Activated CD4-positive, alpha-beta T cell treated with anti-CD3 and anti-CD28 coated beads, Interleukin-2, amount 10 ng/mL, durations not matched to agents 7 days and 5 days (primary cell): ENCODE measurements around the gene MYO15B. TPM values are rescaled to one million over a fixed set of nuclear protein-coding genes. Genes with fewer than 3 reads are reported as not detected.
A peak's percentile ranks its signal among the peaks of the same experiment; 100 is the strongest.

Experiments used
- CTCF ChIA-PET: fragments of 350-600 bp; sonication (Branson Sonifier 250); formaldehyde crosslinking; loops from one replicate; lab custom pipeline; 2021; ENCODE audit warnings: antibody characterized with exemption; lab: Charles Lee
- POLR2A ChIA-PET: fragments of 350-600 bp; sonication (Branson Sonifier 250); formaldehyde crosslinking; loops from one replicate; lab custom pipeline; 2021; ENCODE audit warnings: antibody characterized with exemption; lab: Charles Lee
- DNase-seq: peaks from one replicate; pipeline ENCODE4 v3.0.0-alpha.2; 2020
- H3K27ac Mint-ChIP-seq: one replicate; pipeline ENCODE4 v1.8.0; 2021; ENCODE audit warnings: mild to moderate bottlenecking, moderate library complexity, mixed read lengths
- H3K27me3 Mint-ChIP-seq: one replicate; pipeline ENCODE4 v1.8.0; 2021; ENCODE audit warnings: mixed read lengths
- H3K36me3 Mint-ChIP-seq: one replicate; pipeline ENCODE4 v1.8.0; 2021; ENCODE audit warnings: low read depth, mixed read lengths
- H3K4me1 Mint-ChIP-seq: one replicate; pipeline ENCODE4 v1.8.0; 2021; ENCODE audit warnings: mixed read lengths
- H3K4me3 Mint-ChIP-seq: one replicate; pipeline ENCODE4 v1.8.0; 2021; ENCODE audit warnings: mild to moderate bottlenecking, moderate library complexity, mixed read lengths
- H3K9me3 Mint-ChIP-seq: one replicate; pipeline ENCODE4 v1.8.0; 2021; ENCODE audit warnings: mixed read lengths
- total RNA-seq, 2 experiments: library from RNA; stranded (reverse); gene quantifications; one replicate each; pipeline ENCODE4 v1.2.3, GENCODE V29; 2021

The MYO15B gene
- total RNA-seq, 2 experiments from 2014 or later = 11.0 to 13.4 TPM

- Mint-ChIP-seq H3K4me3 (no peak overlapping the region), H3K27me3 (no peaks in the 10 kb centered on the region), H3K36me3 (peaks cover 2% of the 10 kb centered on the region), H3K4me1 (peaks cover 15% of the 10 kb centered on the region), H3K9me3 (no peaks in the 10 kb centered on the region), H3K27ac (no peak overlapping the region)
- no peak for DNase-seq
- POLR2A ChIA-PET = no interaction called here
- CTCF ChIA-PET = interaction anchor here (1.3 to 5.6 kb wide), 3 partner anchors 9 to 107 kb away, joined by 3 to 48 read pairs (median 5); partner anchors contain the start of gene SMIM5
Observed at GRCh38 chr17:75642784-75643642, 55.4 kb downstream of the MYO15B start.

- Mint-ChIP-seq H3K27me3 (no peaks in the 10 kb centered on the region), H3K4me1 (peaks cover 15% of the 10 kb centered on the region), H3K4me3 (no peak overlapping the region), H3K36me3 (peaks cover 4% of the 10 kb centered on the region), H3K27ac (no peak overlapping the region), H3K9me3 (no peaks in the 10 kb centered on the region)
- POLR2A ChIA-PET = no interaction called here
- CTCF ChIA-PET = interaction anchor here (1.3 to 5.6 kb wide), 5 partner anchors 10 to 106 kb away, joined by 3 to 48 read pairs (median 5); partner anchors contain the start of gene SMIM5
- DNase-seq = no peak
Observed at GRCh38 chr17:75643643-75644017, 56.0 kb downstream of the MYO15B start.

GRCh38 chr17:75645501-75645888 lies 57.9 kb downstream of the MYO15B start:
- H3K27ac Mint-ChIP-seq = no peak overlapping the region
- POLR2A ChIA-PET = no interaction called here
- H3K4me3 Mint-ChIP-seq = no peak overlapping the region
- H3K36me3 Mint-ChIP-seq = peaks cover 8% of the 10 kb centered on the region
- CTCF ChIA-PET = interaction anchor here (0.8 to 5.6 kb wide), 9 partner anchors 12 to 108 kb away, joined by 3 to 48 read pairs (median 4); partner anchors contain the start of genes RECQL5 and SMIM5
- H3K9me3 Mint-ChIP-seq = no peaks in the 10 kb centered on the region
- H3K4me1 Mint-ChIP-seq = peaks cover 15% of the 10 kb centered on the region
- no peaks in the 10 kb centered on the region for H3K27me3 Mint-ChIP-seq
- no peak for DNase-seq

- peaks cover 12% of the 10 kb centered on the region for H3K36me3 Mint-ChIP-seq
- ChIA-PET POLR2A (no interaction called here), CTCF (interaction anchor here (0.5 to 5.6 kb wide), 10 partner anchors 12 to 293 kb away, joined by 3 to 48 read pairs (median 4); partner anchors contain the start of genes RECQL5 and SMIM5)
- no peaks in the 10 kb centered on the region for H3K27me3 Mint-ChIP-seq
- no peaks in the 10 kb centered on the region for H3K9me3 Mint-ChIP-seq
- DNase-seq = no peak
- H3K27ac Mint-ChIP-seq = peak overlapping the region; percentile 80
- H3K4me1 Mint-ChIP-seq = peaks cover 15% of the 10 kb centered on the region
- H3K4me3 Mint-ChIP-seq = no peak overlapping the region
Observed at GRCh38 chr17:75645889-75646637, 58.5 kb downstream of the MYO15B start.

- ChIA-PET POLR2A (no interaction called here), CTCF (interaction anchor here (0.5 to 5.6 kb wide), 8 partner anchors 11 to 292 kb away, joined by 3 to 48 read pairs (median 4); partner anchors contain the start of gene SMIM5)
- no peak overlapping the region for H3K27ac Mint-ChIP-seq
- H3K27me3 Mint-ChIP-seq = no peaks in the 10 kb centered on the region
- H3K36me3 Mint-ChIP-seq = peaks cover 13% of the 10 kb centered on the region
- DNase-seq = no peak
- peaks cover 15% of the 10 kb centered on the region for H3K4me1 Mint-ChIP-seq
- no peak overlapping the region for H3K4me3 Mint-ChIP-seq
- no peaks in the 10 kb centered on the region for H3K9me3 Mint-ChIP-seq
Observed at GRCh38 chr17:75646638-75646992, 59.0 kb downstream of the MYO15B start.

GRCh38 chr17:75647061-75647460 lies 59.5 kb downstream of the MYO15B start:
- no peak for DNase-seq
- H3K4me3 Mint-ChIP-seq = no peak overlapping the region
- H3K27me3 Mint-ChIP-seq = no peaks in the 10 kb centered on the region
- peaks cover 13% of the 10 kb centered on the region for H3K36me3 Mint-ChIP-seq
- no peak overlapping the region for H3K27ac Mint-ChIP-seq
- H3K9me3 Mint-ChIP-seq = no peaks in the 10 kb centered on the region
- ChIA-PET POLR2A (no interaction called here), CTCF (interaction anchor here (0.6 to 5.6 kb wide), 3 partner anchors 11 to 102 kb away, joined by 4 to 48 read pairs (median 11); partner anchors contain the start of gene SMIM5)
- peaks cover 15% of the 10 kb centered on the region for H3K4me1 Mint-ChIP-seq

- no peak for DNase-seq
- CTCF ChIA-PET = no interaction called here
- Mint-ChIP-seq H3K27ac (no peak overlapping the region), H3K36me3 (peaks cover 15% of the 10 kb centered on the region), H3K27me3 (no peaks in the 10 kb centered on the region), H3K9me3 (no peaks in the 10 kb centered on the region), H3K4me1 (peaks cover 17% of the 10 kb centered on the region), H3K4me3 (no peak overlapping the region)
- POLR2A ChIA-PET = no interaction called here
Observed at GRCh38 chr17:75647921-75648320, 60.3 kb downstream of the MYO15B start.

- H3K4me1 Mint-ChIP-seq = peaks cover 26% of the 10 kb centered on the region
- H3K4me3 Mint-ChIP-seq = no peak overlapping the region
- H3K27me3 Mint-ChIP-seq = no peaks in the 10 kb centered on the region
- CTCF ChIA-PET = interaction anchor here (0.6 to 1.1 kb wide), 2 partner anchors 22 to 100 kb away, joined by 3 to 5 read pairs; no protein-coding TSS in a partner anchor
- no peak overlapping the region for H3K27ac Mint-ChIP-seq
- DNase-seq = no peak
- H3K36me3 Mint-ChIP-seq = peaks cover 25% of the 10 kb centered on the region
- POLR2A ChIA-PET = interaction anchor here (0.6 kb wide), 1 partner anchor 24 kb away, joined by 3 read pairs; no protein-coding TSS in a partner anchor
- no peaks in the 10 kb centered on the region for H3K9me3 Mint-ChIP-seq
Observed at GRCh38 chr17:75649687-75650086, 62.1 kb downstream of the MYO15B start.

GRCh38 chr17:75650874-75651273 lies 63.3 kb downstream of the MYO15B start:
- H3K27ac Mint-ChIP-seq = no peak overlapping the region
- no peaks in the 10 kb centered on the region for H3K27me3 Mint-ChIP-seq
- H3K4me1 Mint-ChIP-seq = peaks cover 19% of the 10 kb centered on the region
- H3K9me3 Mint-ChIP-seq = no peaks in the 10 kb centered on the region
- ChIA-PET POLR2A (no interaction called here), CTCF (interaction anchor here (0.5 to 1.2 kb wide), 3 partner anchors 17 to 27 kb away, joined by 3 to 4 read pairs (median 4); no protein-coding TSS in a partner anchor)
- peaks cover 25% of the 10 kb centered on the region for H3K36me3 Mint-ChIP-seq
- H3K4me3 Mint-ChIP-seq = no peak overlapping the region
- DNase-seq = no peak

GRCh38 chr17:75652341-75652740 lies 64.7 kb downstream of the MYO15B start:
- H3K4me1 Mint-ChIP-seq = peaks cover 11% of the 10 kb centered on the region
- POLR2A ChIA-PET = no interaction called here
- H3K9me3 Mint-ChIP-seq = no peaks in the 10 kb centered on the region
- peak overlapping the region; percentile 25 for H3K27ac Mint-ChIP-seq
- DNase-seq = no peak
- H3K36me3 Mint-ChIP-seq = peaks cover 28% of the 10 kb centered on the region
- CTCF ChIA-PET = interaction anchor here (1.0 to 1.8 kb wide), 7 partner anchors 10 to 101 kb away, joined by 3 to 9 read pairs (median 3); partner anchors contain the start of genes RECQL5, SAP30BP and SMIM5
- H3K4me3 Mint-ChIP-seq = no peak overlapping the region
- H3K27me3 Mint-ChIP-seq = no peaks in the 10 kb centered on the region

GRCh38 chr17:75652934-75653549 lies 65.4 kb downstream of the MYO15B start:
- H3K9me3 Mint-ChIP-seq = no peaks in the 10 kb centered on the region
- no peak overlapping the region for H3K4me3 Mint-ChIP-seq
- ChIA-PET POLR2A (no interaction called here), CTCF (interaction anchor here (0.6 to 1.8 kb wide), 8 partner anchors 8 to 80 kb away, joined by 3 to 9 read pairs (median 3); partner anchors contain the start of genes RECQL5, SAP30BP and SMIM5)
- no peaks in the 10 kb centered on the region for H3K27me3 Mint-ChIP-seq
- H3K4me1 Mint-ChIP-seq = peaks cover 11% of the 10 kb centered on the region
- H3K36me3 Mint-ChIP-seq = peaks cover 27% of the 10 kb centered on the region
- no peak overlapping the region for H3K27ac Mint-ChIP-seq
- peak; percentile 40 for DNase-seq

GRCh38 chr17:75654176-75654575 lies 66.6 kb downstream of the MYO15B start:
- Mint-ChIP-seq H3K27ac (no peak overlapping the region), H3K4me1 (peaks cover 11% of the 10 kb centered on the region), H3K9me3 (no peaks in the 10 kb centered on the region), H3K4me3 (no peak overlapping the region), H3K36me3 (peaks cover 21% of the 10 kb centered on the region), H3K27me3 (no peaks in the 10 kb centered on the region)
- ChIA-PET POLR2A (no interaction called here), CTCF (interaction anchor here (1.4 to 2.2 kb wide), 5 partner anchors 10 to 99 kb away, joined by 3 to 9 read pairs (median 6); partner anchors contain the start of genes RECQL5 and SAP30BP)
- DNase-seq = no peak
